Kasumi-1 (cell line): ENCODE results near the gene CARMIL3.
"Not testable (repeated sequence)": the region's sequence is repeated elsewhere in the genome, so short reads cannot be mapped to it uniquely, and the experiment has no call there.

Experiments used
- DNase-seq, 2 experiments: peaks; one replicate each; lab custom pipeline; 2025; lab: John Stamatoyannopoulos, UW

The CARMIL3 gene, protein sequence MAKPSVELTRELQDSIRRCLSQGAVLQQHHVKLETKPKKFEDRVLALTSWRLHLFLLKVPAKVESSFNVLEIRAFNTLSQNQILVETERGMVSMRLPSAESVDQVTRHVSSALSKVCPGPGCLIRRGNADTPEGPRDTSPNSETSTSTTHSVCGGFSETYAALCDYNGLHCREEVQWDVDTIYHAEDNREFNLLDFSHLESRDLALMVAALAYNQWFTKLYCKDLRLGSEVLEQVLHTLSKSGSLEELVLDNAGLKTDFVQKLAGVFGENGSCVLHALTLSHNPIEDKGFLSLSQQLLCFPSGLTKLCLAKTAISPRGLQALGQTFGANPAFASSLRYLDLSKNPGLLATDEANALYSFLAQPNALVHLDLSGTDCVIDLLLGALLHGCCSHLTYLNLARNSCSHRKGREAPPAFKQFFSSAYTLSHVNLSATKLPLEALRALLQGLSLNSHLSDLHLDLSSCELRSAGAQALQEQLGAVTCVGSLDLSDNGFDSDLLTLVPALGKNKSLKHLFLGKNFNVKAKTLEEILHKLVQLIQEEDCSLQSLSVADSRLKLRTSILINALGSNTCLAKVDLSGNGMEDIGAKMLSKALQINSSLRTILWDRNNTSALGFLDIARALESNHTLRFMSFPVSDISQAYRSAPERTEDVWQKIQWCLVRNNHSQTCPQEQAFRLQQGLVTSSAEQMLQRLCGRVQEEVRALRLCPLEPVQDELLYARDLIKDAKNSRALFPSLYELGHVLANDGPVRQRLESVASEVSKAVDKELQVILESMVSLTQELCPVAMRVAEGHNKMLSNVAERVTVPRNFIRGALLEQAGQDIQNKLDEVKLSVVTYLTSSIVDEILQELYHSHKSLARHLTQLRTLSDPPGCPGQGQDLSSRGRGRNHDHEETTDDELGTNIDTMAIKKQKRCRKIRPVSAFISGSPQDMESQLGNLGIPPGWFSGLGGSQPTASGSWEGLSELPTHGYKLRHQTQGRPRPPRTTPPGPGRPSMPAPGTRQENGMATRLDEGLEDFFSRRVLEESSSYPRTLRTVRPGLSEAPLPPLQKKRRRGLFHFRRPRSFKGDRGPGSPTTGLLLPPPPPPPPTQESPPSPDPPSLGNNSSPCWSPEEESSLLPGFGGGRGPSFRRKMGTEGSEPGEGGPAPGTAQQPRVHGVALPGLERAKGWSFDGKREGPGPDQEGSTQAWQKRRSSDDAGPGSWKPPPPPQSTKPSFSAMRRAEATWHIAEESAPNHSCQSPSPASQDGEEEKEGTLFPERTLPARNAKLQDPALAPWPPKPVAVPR (N-terminal part only)

DNA sequence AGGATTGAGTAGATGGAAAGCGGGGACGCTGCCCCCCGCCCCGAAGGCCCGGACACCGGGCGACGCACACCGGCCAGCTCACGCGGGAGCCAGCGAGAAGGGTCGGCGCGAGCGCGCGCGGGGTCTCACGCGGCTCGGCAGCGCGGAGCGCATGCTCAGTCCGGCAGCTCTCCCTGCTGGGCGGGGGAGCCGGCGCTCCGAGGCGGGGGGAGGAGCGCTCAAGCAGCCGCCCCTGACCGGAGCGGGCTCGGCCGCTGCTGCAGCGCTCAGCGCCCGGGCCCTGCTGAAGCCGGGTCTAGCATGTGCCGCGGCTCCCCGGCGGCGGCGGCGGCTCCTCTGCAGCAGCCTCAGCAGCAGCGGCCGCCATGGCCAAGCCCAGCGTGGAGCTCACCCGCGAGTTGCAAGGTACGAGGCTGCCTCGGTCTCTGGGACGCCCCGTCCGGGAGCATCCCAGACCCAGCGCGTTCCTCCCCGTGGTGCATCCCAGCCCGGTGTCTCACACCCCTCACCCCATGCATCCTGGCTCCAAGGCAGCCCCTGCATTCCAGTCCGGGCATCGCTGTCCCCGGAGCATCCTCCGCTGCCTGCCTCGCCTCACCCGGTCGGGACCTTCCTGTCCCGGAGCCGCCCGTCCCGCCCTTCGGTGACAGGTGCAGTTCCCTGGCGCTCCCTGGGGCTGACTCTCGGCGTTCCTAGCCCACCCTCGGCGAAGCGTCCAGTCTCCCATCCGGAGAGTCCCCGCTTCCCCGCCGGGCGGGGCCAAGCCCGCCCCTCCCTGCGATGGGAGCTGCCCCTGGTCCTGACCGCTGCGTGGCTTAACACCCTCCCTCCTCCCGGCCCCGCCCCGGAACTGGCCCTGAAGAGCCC is at the start of gene CARMIL3:
Gene CARMIL3 (plus strand): TSS at position 221 of the 867 bp plus-strand sequence. CDS start 145 bp downstream, at position 366.
- peak; percentile 32 to 34 for DNase-seq

DNA sequence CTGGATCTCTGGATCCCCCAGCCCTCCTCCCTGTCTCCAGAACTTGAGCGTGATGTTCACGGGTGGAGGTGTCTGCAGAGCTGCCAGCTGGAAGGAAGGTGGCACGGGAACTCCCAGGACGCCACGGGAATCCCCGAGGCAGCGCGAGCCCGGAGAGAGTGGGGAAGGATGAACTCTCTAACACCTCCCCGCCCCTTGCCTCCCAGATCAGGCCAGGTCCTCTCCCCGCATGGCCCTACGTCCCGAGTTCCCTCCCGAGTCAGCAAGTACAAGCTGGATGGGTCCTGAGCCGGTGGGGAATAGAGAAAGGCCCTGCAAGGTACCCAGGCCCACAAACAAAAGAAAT is 45.4 kb upstream of the CARMIL3 start:
- DNase-seq = not testable (repeated sequence)

DNA sequence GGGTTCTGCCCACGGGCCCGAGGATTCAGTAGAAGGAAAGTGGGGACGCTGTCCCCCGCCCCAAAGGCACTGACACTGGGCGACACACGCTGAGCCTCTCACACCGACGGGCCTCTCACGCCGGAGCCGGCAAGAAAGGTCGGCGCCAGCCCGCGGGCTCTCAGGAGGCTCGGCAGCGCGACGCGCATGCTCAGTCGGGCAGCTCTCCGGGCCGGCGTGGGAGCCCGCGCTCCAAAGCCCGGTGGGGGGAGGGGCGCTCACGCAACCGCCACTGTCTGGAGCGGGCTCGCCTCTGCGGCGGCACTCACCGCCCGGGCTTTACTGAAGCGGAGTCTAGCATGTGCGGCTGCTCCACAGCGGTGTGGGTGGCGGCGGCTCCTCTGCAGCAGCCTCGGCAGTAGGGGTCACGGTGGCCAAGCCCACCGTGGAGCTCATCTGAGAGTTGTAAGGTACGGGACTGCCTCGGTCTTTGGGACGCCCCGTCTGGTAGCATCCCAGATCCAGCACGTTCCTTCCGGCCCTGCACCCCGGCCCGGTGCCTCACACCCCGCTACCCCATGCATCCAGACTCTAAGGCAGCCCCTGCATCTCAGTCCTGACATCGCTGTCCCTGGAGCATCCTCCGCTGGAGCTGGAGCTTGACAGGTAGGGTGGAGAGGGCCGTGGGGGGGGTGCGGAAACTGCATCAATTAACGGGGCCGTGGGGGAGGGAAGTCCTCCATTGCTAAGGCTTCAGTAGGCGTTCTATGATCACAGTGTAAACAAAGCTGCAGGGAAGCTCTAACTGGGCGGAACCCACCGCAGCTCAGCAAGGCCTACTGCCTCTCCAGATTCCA is 44.8 kb upstream of the CARMIL3 start:
- DNase-seq = not testable (repeated sequence)

DNA sequence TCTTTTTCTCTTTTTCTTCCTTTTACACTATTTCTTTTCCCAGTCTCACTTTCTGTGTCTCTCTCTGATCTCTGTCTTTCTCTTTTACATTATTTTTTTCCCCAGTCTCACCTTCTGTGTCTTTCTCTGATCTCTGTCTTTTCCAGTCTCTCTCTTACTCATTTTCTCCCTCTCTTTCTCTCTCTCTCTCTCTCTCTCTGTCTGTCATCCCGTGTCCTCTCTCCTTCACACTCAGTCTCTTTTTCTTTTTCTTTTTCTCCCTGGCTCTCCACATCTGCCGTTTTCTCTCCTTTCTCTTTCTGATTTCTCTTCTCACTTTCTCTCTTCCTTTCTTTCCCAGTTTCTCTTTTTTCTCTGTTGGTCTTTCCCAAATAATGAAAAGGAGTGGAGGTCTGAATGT is 40.8 kb upstream of the CARMIL3 start:
- DNase-seq = no peak

DNA sequence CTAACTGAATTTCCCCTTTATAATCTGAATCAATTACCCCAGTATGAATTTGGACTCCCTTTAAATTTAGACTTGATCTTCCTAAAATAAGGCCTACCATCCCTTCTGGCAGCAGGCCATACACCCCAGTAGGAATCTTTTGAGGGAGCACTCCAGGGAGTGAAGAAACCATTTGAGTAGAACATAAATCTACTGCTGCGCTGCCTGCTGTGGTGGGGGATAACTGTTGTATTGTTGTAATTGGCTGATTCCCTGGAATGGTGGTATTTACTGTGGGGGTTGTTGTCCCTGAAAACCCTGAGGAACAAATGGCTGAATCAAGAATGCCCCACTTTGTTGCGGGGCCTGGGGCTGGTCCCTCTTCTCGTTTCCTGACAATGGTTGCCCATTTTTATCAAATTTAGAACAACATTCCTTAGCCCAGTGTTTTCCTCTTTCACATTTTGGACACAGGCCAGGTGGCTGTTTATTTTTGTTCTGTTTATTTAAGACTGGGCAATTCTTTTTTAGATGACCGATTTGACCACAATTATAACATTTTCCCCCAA is 39.0 kb upstream of the CARMIL3 start:
- DNase-seq = not testable (repeated sequence)

DNA sequence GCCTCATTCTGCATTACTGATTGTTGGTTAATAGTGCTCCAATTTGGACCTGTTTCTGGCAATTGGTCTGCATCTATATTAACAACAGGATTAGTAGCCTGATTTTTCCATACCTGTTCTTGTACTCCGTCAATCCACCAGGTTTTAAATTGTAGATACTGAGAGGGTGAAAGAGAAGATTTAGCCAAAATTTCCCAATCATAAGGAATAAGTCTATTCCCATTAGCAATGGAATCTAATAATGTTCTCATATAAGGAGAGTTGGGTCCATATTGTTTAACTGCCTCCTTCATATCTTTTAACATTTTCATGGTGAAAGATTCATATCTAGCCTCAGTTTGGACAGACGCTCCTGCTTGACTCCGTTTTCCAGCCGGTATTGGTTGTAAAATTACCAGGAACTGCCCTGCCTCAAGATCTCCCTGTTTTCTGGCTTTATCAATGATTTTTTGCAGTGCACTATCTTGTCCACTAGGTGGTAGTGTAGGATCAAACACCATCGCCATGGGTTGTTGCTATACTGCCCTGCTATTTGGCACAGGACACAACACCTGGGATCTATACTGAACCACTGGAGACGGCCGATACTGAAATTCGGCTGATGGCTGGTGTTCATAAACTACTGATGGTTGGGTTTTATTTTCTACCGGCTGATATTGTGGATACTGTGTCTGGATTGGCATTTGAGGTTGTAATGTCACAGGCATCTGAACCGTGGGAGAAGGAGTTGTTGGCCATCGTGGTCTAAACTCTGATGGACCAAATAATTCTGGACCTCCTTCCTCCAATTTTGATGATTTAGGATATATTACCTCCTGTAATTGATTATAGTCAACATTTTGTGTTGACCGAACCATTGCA is 37.9 kb upstream of the CARMIL3 start:
- peak; percentile 78 to 79 for DNase-seq

DNA sequence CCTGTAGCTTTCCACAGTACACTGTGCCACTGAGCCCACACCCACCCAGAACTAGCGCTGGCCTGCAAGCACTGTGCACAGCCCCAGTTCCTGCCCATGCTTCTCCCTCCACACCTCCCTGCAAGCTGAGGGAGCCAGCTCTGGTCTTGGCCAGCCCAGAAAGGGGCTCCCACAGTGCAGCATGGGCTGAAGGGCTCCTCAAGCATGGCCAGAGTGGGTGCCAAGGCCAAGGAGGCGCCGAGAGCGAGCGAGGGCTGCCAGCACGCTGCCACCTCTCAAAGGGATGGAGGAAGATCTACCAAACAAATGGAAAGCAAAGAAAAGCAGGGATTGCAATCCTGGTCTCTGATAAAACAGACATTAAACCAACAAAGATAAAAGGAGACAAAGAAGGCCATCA is 36.1 kb upstream of the CARMIL3 start:
- DNase-seq = not testable (repeated sequence)

DNA sequence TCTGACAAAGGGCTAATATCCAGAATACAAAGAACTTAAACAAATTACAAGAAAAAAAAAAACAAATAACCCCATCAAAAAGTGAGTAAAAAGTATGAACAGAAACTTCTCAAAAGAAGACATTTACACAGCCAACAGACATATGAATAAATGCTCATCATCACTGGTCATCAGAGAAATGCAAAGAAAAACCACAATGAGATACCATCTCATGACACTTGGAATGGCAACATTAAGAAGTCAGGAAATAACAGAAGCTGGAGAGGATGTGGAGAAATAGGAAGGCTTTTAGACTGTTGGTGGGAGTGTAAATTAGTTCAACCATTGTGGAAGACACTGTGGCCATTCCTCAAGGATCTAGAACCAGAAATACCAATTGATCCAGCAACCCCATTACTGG is 32.8 kb upstream of the CARMIL3 start:
- DNase-seq = not testable (repeated sequence)

DNA sequence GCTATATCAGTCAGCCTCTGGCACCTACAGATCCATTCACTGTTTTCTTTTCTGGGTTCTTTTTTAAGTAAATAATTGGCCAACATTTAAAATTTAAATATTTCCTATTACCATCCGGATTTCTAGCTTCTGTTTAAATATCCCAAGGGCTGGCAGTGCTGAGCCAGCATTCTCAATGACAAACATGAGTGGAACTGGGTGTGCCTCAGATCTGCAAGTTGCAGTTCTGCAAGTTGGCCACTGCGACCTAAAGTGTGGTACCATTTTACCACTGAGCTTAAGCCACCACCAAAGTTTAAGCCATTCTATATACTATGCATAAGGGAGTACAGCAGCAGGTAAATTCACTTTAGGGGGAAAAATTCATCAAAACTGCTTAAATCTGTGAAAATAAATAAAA is 31.9 kb upstream of the CARMIL3 start:
- not testable (repeated sequence) for DNase-seq

DNA sequence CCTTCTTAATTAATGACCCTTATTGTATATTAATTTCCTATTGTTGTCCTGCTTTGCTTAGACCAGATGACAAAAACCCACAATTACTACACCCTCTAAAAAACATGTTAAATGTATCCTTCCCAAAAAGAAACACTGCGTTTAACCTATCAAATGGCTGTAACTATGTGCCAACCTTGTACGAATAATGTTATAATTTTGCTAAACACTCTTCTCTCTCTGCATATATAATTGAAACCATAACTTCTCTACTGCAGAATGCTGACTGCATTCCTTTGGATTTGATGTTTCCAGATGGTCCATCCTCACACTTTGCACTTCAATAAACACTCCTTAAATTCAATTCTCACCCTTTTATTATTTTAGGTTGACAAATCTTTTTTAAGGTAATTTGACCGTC is 31.3 kb upstream of the CARMIL3 start:
- not testable (repeated sequence) for DNase-seq

DNA sequence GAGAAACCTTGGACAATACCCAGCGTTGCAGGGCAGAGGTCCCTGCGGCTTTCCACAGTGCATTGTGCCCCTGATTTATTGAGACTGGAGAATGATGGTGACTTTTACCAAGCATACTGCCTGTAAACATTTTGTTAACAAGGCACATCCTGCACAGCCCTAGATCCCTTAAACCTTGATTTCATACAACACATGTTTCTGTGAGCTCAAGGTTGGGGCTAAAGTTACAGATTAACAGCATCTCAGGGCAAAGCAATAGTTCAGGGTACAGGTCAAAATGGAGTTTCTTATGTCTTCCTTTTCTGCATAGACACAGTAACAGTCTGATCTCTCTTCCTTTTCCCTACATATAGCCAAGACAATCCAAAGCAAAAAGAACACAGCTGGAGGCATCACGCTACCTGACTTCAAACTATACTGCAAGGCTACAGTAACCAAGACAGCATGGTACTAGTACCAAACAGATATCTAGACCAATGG is 26.8 kb upstream of the CARMIL3 start:
- DNase-seq = not testable (repeated sequence)

DNA sequence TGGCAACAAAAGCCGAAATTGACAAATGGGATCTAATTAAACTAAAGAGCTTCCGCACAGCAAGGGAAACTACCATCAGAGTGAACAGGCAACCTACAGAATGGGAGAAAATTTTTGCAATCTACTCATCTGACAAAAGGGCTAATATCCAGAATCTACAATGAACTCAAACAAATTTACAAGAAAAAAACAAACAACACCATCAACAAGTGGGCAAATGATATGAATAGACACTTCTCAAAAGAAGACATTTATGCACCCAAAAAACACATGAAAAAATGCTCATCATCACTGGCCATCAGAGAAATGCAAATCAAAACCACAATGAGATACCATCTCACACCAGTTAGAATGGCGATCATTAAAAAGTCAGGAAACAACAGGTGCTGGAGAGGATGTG is 22.1 kb upstream of the CARMIL3 start:
- not testable (repeated sequence) for DNase-seq

DNA sequence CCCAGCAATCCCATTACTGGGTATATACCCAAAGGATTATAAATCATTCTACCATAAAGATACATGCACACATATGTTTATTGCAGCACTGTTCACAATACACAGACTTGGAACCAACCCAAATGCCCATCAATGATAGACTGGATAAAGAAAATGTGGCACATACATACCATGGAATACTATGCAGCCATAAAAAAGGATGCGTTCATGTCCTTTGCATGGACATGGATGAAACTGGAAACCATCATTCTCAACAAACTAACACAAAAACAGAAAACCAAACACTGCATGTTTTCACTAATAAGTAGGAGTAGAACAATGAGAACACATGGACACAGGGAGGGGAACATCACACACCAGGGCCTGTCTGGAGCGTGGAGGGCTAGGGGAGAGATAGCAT is 20.5 kb upstream of the CARMIL3 start:
- not testable (repeated sequence) for DNase-seq

DNA sequence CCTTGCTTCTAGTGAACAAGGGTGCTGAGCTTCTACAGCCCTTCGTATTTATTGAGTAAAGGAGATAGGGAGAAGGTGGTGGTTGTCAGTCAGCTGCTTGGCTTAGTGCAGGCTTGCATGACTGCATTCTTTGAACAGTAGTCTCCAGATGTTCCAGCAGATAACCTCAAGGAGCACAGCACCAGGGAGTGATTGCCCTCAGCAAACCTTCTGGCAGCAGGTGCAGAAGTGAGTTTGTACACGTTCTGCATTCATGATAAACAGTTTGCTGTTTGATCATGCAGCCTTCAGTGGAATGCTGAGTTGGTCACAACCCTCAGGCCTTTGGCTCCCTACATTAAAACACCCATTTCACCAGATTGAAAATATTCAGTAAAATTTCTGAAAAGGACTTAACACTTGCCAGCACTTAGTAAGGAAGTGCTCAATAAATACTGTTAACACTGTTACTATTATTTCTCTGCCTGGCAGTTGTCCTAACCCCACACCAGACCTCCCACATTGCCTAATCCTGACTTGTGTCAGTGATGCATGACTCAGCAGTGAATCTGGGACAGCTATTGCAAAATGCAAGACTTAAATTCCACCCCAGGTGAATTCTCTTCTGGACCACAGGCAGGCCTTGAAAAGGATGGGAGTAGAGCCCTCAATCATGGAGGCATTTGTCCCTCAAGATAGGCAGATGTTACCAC is 18.9 kb upstream of the CARMIL3 start:
- peak; percentile 51 to 56 for DNase-seq

DNA sequence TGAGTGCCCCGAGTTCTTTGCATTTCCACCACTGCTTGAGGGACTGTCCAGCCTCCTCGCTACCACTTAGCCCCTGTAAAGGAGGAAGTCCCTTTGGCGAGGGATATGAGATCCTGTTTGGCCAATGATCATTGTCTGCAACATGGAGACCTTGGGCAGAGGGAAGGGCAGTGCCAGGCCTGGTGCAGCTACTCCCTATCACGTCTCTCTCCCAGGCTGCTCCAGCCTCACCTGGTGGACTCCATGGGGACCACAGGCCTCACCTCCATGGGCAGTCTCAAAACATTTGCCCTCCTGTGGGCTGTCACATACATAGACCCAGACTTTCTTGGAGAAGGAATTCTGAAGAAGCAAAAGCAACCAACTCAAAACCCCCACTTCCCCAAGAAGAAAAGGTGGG is 16.0 kb upstream of the CARMIL3 start:
- DNase-seq = not testable (repeated sequence)

DNA sequence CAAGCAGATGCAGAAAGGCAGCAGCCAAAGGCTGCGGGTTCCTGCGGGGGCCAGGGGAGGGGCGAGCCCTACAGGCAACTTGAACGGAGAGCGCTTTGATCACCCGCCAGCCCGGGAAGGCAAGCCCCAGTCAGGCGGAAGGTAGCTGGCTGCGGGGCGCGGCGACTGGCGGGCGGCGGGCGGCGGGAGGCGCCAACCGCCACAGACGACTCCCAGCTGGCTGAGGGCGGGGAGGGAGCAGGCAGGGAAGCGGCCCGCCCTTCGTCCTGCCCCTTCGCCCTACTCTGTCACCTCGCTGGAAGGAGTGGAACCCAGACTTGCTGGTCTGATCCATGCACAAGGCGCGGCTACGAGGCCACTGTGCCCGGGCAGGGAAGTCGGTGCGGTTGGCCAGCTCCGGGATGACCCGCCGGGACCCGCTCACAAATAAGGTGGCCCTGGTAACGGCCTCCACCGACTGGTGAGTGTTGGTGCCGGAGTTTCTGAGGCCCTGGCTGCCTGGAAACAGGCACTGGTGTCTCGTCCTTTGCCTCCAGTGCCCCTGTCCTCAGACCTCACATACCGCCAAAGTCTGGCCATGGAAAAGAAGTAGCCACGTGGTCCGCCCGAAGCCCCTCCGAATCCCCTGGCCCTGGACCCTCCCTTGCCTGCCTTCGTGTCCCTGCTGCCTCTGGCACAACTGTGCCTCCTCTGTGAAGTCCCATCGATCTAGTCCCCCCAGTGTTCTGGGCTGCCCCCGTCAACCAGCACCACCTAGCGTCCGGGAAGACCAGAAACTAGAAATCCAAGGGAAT is 15.4 kb upstream of the CARMIL3 start:
- DNase-seq = peak; percentile 85

DNA sequence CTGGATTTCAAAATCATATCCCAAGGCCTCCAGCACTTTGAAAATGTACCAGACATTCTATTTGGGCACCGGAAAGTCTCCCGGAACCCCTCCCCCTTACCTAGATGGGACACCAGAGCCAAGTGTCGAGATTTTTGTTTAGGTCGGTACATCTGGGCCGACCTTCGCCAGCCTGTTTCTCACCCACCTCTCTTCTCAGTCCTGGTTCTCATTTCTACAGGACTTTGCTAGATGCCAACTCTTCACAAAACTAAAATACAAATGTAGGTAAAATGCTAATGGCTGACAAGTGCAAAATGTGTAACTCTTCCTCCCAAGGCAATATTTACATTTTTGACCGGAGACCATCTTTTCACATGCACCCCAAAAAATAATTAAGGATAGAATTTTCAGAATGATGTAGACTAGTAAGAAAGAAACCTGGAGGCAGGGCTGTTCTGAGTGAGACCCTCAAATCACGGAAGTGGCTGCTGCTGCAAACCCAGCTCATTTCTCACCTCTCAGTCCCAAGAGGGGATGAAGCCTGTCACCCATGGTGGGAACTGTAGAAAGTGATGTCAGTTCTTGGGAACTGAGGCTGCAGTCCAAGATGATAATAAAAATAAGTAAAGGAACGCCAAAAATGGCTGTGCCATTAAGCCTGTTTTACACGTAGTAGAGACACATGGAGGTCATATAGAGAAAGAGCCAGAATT is 14.7 kb upstream of the CARMIL3 start:
- not testable (repeated sequence) for DNase-seq
